Astrocyte (in vitro differentiated cells and primary cell): ENCODE measurements around the gene FRMD8. TPM values are rescaled to one million over a fixed set of nuclear protein-coding genes. Genes with fewer than 3 reads are reported as not detected.

ENCODE experiments used
- DNase-seq: peaks from one replicate; pipeline ENCODE4 v3.0.0-alpha.2; 2010; ENCODE audit warnings: low read depth
- FAIRE-seq: peaks from 2 replicates; lab custom pipeline; 2011; peaks lifted over from hg19 to GRCh38; lab: Jason Lieb, UNC
- H2AFZ ChIP-seq: 2 replicates; pipeline ENCODE4 v1.6.0; 2012; ENCODE audit warnings: low read depth, low read length, inconsistent platforms
- H3K27ac ChIP-seq: 2 replicates; pipeline ENCODE4 v1.5.1; 2011; ENCODE audit warnings: low read depth, low read length, inconsistent platforms
- H3K27me3 ChIP-seq: 2 replicates; pipeline ENCODE4 v1.6.0; 2011; ENCODE audit warnings: low read length, inconsistent platforms; ENCODE audit not compliant: insufficient read depth
- H3K36me3 ChIP-seq: 2 replicates; pipeline ENCODE4 v1.5.1; 2011; ENCODE audit warnings: low read length, inconsistent platforms; ENCODE audit not compliant: insufficient read depth
- H3K4me1 ChIP-seq: 2 replicates; pipeline ENCODE4 v1.5.1; 2011; ENCODE audit warnings: low read length, inconsistent platforms; ENCODE audit not compliant: insufficient read depth
- H3K4me2 ChIP-seq: 2 replicates; pipeline ENCODE4 v1.6.0; 2012; ENCODE audit warnings: low read length, inconsistent platforms
- H3K4me3 ChIP-seq: 2 replicates; pipeline ENCODE4 v1.5.1; 2011; ENCODE audit warnings: low read depth, mild to moderate bottlenecking, low read length, inconsistent platforms; ENCODE audit not compliant: insufficient read depth
- H3K79me2 ChIP-seq: 2 replicates; pipeline ENCODE4 v1.6.0; 2012; ENCODE audit warnings: mild to moderate bottlenecking, low read length, inconsistent platforms; ENCODE audit not compliant: insufficient read depth
- H3K9ac ChIP-seq: 2 replicates; pipeline ENCODE4 v1.6.0; 2012; ENCODE audit warnings: mild to moderate bottlenecking, low read length, inconsistent platforms
- H3K9me3 ChIP-seq: 2 replicates; pipeline ENCODE4 v1.5.1; 2012; ENCODE audit warnings: low read depth, mild to moderate bottlenecking, low read length, inconsistent platforms; ENCODE audit not compliant: insufficient read depth
- H4K20me1 ChIP-seq: 2 replicates; pipeline ENCODE4 v1.6.0; 2012; ENCODE audit warnings: low read length, inconsistent platforms; ENCODE audit not compliant: insufficient read depth
- H3K27ac Mint-ChIP-seq: one replicate; pipeline ENCODE4 v1.8.0; 2021; ENCODE audit warnings: mild to moderate bottlenecking, mixed read lengths; ENCODE audit not compliant: unreplicated experiment
- H3K27me3 Mint-ChIP-seq: one replicate; pipeline ENCODE4 v1.8.0; 2021; ENCODE audit warnings: low read depth, mixed read lengths; ENCODE audit not compliant: unreplicated experiment
- H3K36me3 Mint-ChIP-seq: one replicate; pipeline ENCODE4 v1.8.0; 2021; ENCODE audit warnings: low read depth, mixed read lengths; ENCODE audit not compliant: unreplicated experiment
- H3K4me1 Mint-ChIP-seq: one replicate; pipeline ENCODE4 v1.8.0; 2021; ENCODE audit warnings: low read depth, mixed read lengths; ENCODE audit not compliant: unreplicated experiment
- H3K4me3 Mint-ChIP-seq: one replicate; pipeline ENCODE4 v1.8.0; 2021; ENCODE audit warnings: mild to moderate bottlenecking, moderate library complexity, mixed read lengths; ENCODE audit not compliant: unreplicated experiment
- H3K9me3 Mint-ChIP-seq: one replicate; pipeline ENCODE4 v1.8.0; 2021; ENCODE audit warnings: mild to moderate bottlenecking, mixed read lengths; ENCODE audit not compliant: unreplicated experiment
- EZH2 ChIP-seq: IDR thresholded peaks from 2 replicates; pipeline ENCODE4 v1.6.1; 2012; ENCODE audit warnings: mild to moderate bottlenecking, low read length, inconsistent platforms; ENCODE audit not compliant: insufficient read depth
- total RNA-seq: library from RNA; stranded (reverse); gene quantifications from 2 replicates; pipeline ENCODE4 v1.2.1, GENCODE V29; 2021
- TF ChIP-seq, protein P1 (sequence below): IDR thresholded peaks from 2 replicates; pipeline ENCODE4 v1.5.1; 2011; ENCODE audit warnings: low read depth, mild to moderate bottlenecking, inconsistent platforms, low read length, moderate library complexity; ENCODE audit not compliant: insufficient read depth

FRMD8 gene
- total RNA-seq, 1 donor from 2014 or later: 61.2 TPM

DNA sequence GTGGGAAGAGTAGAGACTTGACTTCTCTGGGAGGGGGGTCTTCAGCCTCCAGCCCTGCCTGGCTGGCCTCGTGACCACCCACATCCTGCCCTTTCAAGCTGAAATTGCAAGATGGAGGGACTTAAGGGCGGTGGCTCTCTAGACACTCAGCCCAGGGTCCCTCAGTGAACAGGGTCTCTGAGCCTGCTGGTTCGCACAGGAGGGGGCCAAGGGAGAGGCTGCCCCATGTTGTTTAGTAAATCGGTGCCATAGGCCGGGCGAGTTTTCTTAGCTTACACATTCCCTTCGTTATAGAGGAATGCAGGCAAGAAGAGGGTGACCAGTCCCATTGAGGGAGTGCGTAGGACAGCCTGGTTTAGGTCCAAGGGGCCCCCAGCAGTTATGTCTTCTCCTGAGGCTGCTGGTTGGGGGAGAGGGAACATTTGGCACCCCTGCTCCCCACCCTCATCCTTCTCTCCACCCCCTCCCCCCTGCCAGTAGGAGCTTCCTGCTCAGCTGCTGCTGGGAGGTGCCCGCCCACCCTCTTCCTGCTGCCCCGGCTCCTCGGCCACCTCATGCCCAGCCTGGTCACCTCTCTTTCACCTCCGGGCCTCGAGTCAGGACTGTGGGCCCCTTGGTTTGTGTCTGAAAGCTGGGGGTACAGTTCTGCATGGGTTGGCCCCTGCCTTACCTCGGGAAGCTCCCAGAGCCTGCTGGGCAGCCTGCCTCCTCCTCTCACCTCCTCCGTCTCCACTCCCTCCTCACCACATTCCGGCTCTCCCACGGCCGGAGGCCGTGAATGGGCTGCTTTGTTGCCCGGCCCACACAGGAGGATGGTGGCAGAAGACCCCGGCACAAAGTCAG lies 3.9 kb downstream of the FRMD8 start:
- Histone ChIP-seq H3K36me3 (peaks cover 4% of the 10 kb centered on the region), H3K9me3 (no peaks in the 10 kb centered on the region), H3K27ac (peak overlapping the region; percentile 61), H3K79me2 (peaks cover 73% of the 10 kb centered on the region), H2AFZ (peak overlapping the region; percentile 52), H3K4me2 (peak overlapping the region; percentile 91), H3K4me1 (peaks cover 41% of the 10 kb centered on the region), H3K9ac (peak overlapping the region; percentile 69), H3K4me3 (peak overlapping the region; percentile 5), H3K27me3 (no peaks in the 10 kb centered on the region), H4K20me1 (peaks cover 43% of the 10 kb centered on the region)
- FAIRE-seq (no peak), DNase-seq (no peak)
- Mint-ChIP-seq H3K9me3 (no peaks in the 10 kb centered on the region), H3K4me3 (peak overlapping the region; percentile 75), H3K36me3 (peaks cover 27% of the 10 kb centered on the region), H3K27me3 (no peaks in the 10 kb centered on the region), H3K4me1 (peaks cover 35% of the 10 kb centered on the region), H3K27ac (peak overlapping the region; percentile 26)
- TF ChIP-seq EZH2: no peak
- TF ChIP-seq, protein P1, sequence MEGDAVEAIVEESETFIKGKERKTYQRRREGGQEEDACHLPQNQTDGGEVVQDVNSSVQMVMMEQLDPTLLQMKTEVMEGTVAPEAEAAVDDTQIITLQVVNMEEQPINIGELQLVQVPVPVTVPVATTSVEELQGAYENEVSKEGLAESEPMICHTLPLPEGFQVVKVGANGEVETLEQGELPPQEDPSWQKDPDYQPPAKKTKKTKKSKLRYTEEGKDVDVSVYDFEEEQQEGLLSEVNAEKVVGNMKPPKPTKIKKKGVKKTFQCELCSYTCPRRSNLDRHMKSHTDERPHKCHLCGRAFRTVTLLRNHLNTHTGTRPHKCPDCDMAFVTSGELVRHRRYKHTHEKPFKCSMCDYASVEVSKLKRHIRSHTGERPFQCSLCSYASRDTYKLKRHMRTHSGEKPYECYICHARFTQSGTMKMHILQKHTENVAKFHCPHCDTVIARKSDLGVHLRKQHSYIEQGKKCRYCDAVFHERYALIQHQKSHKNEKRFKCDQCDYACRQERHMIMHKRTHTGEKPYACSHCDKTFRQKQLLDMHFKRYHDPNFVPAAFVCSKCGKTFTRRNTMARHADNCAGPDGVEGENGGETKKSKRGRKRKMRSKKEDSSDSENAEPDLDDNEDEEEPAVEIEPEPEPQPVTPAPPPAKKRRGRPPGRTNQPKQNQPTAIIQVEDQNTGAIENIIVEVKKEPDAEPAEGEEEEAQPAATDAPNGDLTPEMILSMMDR: no peak

DNA sequence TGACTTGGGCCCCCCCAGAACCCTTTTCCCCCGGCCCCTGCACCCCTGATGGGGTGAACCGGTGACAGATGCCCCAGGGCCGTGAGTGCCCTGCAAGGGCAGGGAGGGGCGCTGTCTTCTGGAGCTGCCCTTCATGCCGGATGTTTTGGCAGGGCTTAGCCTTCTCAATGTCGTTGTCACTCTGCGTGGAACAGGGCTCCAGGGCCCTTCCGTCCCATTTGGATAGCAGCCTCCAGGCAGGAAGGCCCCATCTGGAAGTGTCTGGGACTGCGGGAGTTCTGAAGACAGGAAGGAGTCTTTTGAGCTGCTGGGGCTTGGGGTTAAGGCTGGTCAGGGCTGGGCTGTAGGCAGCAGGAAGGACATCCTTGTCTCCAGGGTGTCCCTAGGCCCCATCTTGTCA lies 4.6 kb downstream of the FRMD8 start:
- H3K4me1 Mint-ChIP-seq: peaks cover 35% of the 10 kb centered on the region
- FAIRE-seq: no peak
- peaks cover 73% of the 10 kb centered on the region for H3K79me2 ChIP-seq

More for the DNA sequence above, 4.6 kb downstream of the FRMD8 start:
- peaks cover 41% of the 10 kb centered on the region for H3K4me1 ChIP-seq
- Mint-ChIP-seq H3K9me3 (no peaks in the 10 kb centered on the region), H3K36me3 (peaks cover 27% of the 10 kb centered on the region), H3K27ac (peak overlapping the region; percentile 85), H3K4me3 (peak overlapping the region; percentile 64), H3K27me3 (no peaks in the 10 kb centered on the region)
- peak overlapping the region; percentile 61 for H3K27ac ChIP-seq
- H4K20me1 ChIP-seq: peaks cover 49% of the 10 kb centered on the region
- no peak overlapping the region for H3K4me3 ChIP-seq
- H3K9ac ChIP-seq: peak overlapping the region; percentile 69
- no peaks in the 10 kb centered on the region for H3K9me3 ChIP-seq
- H3K36me3 ChIP-seq: peaks cover 6% of the 10 kb centered on the region
- TF ChIP-seq, protein P1: no peak
- TF ChIP-seq EZH2: no peak
- H3K4me2 ChIP-seq: peak overlapping the region; percentile 91
- no peaks in the 10 kb centered on the region for H3K27me3 ChIP-seq
- peak; percentile 13 for DNase-seq
- H2AFZ ChIP-seq: peak overlapping the region; percentile 52
